K562 (cell line): Measurements from ENCODE around the gene OPN5. TPM values are rescaled to one million over a fixed set of nuclear protein-coding genes. Genes with fewer than 3 reads are reported as not detected.

Source experiments
- ATAC-seq: fragments of 200-7000 bp; cut with Tn5 transposase; 3 replicates; pipeline ENCODE4 v1.9.1; 2020; ENCODE audit warnings: moderate library complexity
- BruUV-seq: library from RNA; stranded (reverse); fragments of 400-500 nt; replicated peaks from 2 replicates; lab custom pipeline; 2021; lab: Mats Ljungman, UMichigan
- CTCF ChIA-PET: fragments of 300-600 bp; formaldehyde crosslinking; extraction: SDS; loops from one replicate; lab custom pipeline; 2021; ENCODE audit warnings: low intra/inter-chr PET ratio; lab: Yijun Ruan, JAX
- POLR2A ChIA-PET: fragments of 300-600, 350-650 bp; sonication (Branson Sonifier 250); formaldehyde crosslinking; extraction: SDS; loops from one replicate; lab custom pipeline; 2021; ENCODE audit warnings: antibody characterized with exemption, inconsistent platforms; lab: Yijun Ruan, JAX
- DNase-seq, 4 experiments: peaks; one replicate each; pipeline versions ENCODE4 v3.0.0 to v3.0.0-alpha.2; 2011 to 2018; ENCODE audit warnings: low spot score in 3 of 4, mixed read lengths in 3 of 4; ENCODE audit errors: extremely low read depth in 1 of 4
- FAIRE-seq: peaks from 2 replicates; lab custom pipeline; 2011; peaks lifted over from hg19 to GRCh38; lab: Jason Lieb, UNC
- H2AFZ ChIP-seq: 2 replicates; pipeline ENCODE4 v1.6.0; 2011; ENCODE audit warnings: low read depth, low read length, control low read depth, inconsistent platforms
- H3K27ac ChIP-seq: fragments of 200-600 bp; 3 replicates; pipeline ENCODE4 v1.8.0; 2011; ENCODE audit warnings: low read depth, mild to moderate bottlenecking, control low read depth, inconsistent platforms, low read length, moderate library complexity, mixed read lengths; ENCODE audit errors: extremely low read depth
- H3K27me3 ChIP-seq, 2 experiments: fragments of 300-600 bp in 1 of 2; 2 replicates in 1 of 2; 3 replicates in 1 of 2; pipeline versions ENCODE4 v1.6.0 to v1.8.0; 2011; ENCODE audit warnings: inconsistent platforms in 2 of 2, low read length in 2 of 2, mild to moderate bottlenecking in 1 of 2, mixed read lengths in 1 of 2, moderate library complexity in 1 of 2; ENCODE audit not compliant: control insufficient read depth in 2 of 2, insufficient read depth in 2 of 2
- H3K36me3 ChIP-seq: fragments of 300-600 bp; 3 replicates; pipeline ENCODE4 v1.8.0; 2011; ENCODE audit warnings: mild to moderate bottlenecking, low read length, inconsistent platforms; ENCODE audit not compliant: control insufficient read depth, insufficient read depth
- H3K4me1 ChIP-seq, 2 experiments: fragments of 200-600 bp in 1 of 2; replicated peaks in 1 of 2; 2 replicates in 1 of 2; 3 replicates in 1 of 2; pipeline versions ENCODE4 v1.5.1 to v1.8.0; 2011; ENCODE audit warnings: inconsistent platforms in 2 of 2, low read length in 2 of 2, mild to moderate bottlenecking in 1 of 2, mixed read lengths in 1 of 2, moderate library complexity in 1 of 2; ENCODE audit not compliant: control insufficient read depth in 2 of 2, insufficient read depth in 2 of 2
- H3K4me2 ChIP-seq: 2 replicates; pipeline ENCODE4 v1.6.1; 2011; ENCODE audit warnings: low read length, control low read depth, inconsistent platforms, mixed read lengths; ENCODE audit not compliant: insufficient read depth
- H3K4me3 ChIP-seq: fragments of 200-600 bp; sonication (generic), shearing (Covaris generic); 2 replicates; pipeline ENCODE4 v1.5.1; 2016; ENCODE audit warnings: control low read depth, inconsistent platforms
- H3K79me2 ChIP-seq: fragments of 200-600 bp; 3 replicates; pipeline ENCODE4 v1.8.0; 2011; ENCODE audit warnings: low read length, inconsistent platforms; ENCODE audit not compliant: control insufficient read depth, insufficient read depth
- H3K9ac ChIP-seq, 2 experiments: 2 replicates each; pipeline versions ENCODE4 v1.6.0 to v1.6.1; 2011; ENCODE audit warnings: low read depth in 2 of 2, low read length in 2 of 2, control low read depth in 1 of 2, inconsistent platforms in 1 of 2, mild to moderate bottlenecking in 1 of 2, mixed read lengths in 1 of 2; ENCODE audit not compliant: insufficient read depth in 1 of 2
- H3K9me1 ChIP-seq: one replicate; pipeline ENCODE4 v1.6.0; 2011; ENCODE audit warnings: inconsistent platforms, mild to moderate bottlenecking, low read length, moderate library complexity; ENCODE audit not compliant: control insufficient read depth, insufficient read depth
- H3K9me3 ChIP-seq: replicated peaks from 2 replicates; pipeline ENCODE4 v1.5.1; 2011; ENCODE audit warnings: low read depth, low read length, inconsistent platforms; ENCODE audit not compliant: control insufficient read depth, insufficient read depth
- H4K20me1 ChIP-seq: replicated peaks from 2 replicates; pipeline ENCODE4 v1.6.1; 2011; ENCODE audit warnings: low read length, inconsistent platforms, mixed read lengths; ENCODE audit not compliant: control insufficient read depth, insufficient read depth
- BRF2 ChIP-seq: IDR thresholded peaks from 3 replicates; pipeline ENCODE4 v1.6.1; 2011; ENCODE audit warnings: borderline replicate concordance, mild to moderate bottlenecking; ENCODE audit not compliant: insufficient read length, insufficient read depth
- CBX2 ChIP-seq: fragments of 200-600 bp; sonication (generic); IDR thresholded peaks from one replicate; pipeline ENCODE4 v1.6.1; 2012; ENCODE audit warnings: mild to moderate bottlenecking, low read length, inconsistent platforms; ENCODE audit not compliant: insufficient read depth, poor library complexity, severe bottlenecking
- MTA2 ChIP-seq: fragments of 450-650 bp; IDR thresholded peaks from 2 replicates; pipeline ENCODE4 v1.6.1; 2016; ENCODE audit warnings: low read depth
- NFIC ChIP-seq: fragments of 450-650 bp; IDR thresholded peaks from 2 replicates; pipeline ENCODE4 v1.6.1; 2017; ENCODE audit warnings: mild to moderate bottlenecking, inconsistent platforms
- PHB2 ChIP-seq: fragments of 450-650 bp; IDR thresholded peaks from 2 replicates; pipeline ENCODE4 v1.6.1; 2017; ENCODE audit warnings: low read depth
- SPI1 ChIP-seq: IDR thresholded peaks from 2 replicates; pipeline ENCODE4 v1.6.1; 2011; ENCODE audit warnings: low read depth, low read length, control low read depth, borderline replicate concordance
- ZNF253 ChIP-seq: fragments of 250-450 bp; sonication (Bioruptor Pico); conservative IDR thresholded peaks from 2 replicates; pipeline ENCODE4 v1.6.1; 2021; ENCODE audit warnings: mild to moderate bottlenecking
- ZNF79 ChIP-seq: fragments of 250-450 bp; sonication (Bioruptor Pico); IDR thresholded peaks from 2 replicates; pipeline ENCODE4 v1.4.0; 2020; ENCODE audit warnings: low read depth, mild to moderate bottlenecking, moderate library complexity
- WGBS: fragments of 100-300 bp; shearing (Covaris generic); methylation state at CpG from one replicate; pipeline ENCODE4 v1.1.6; 2016; ENCODE audit warnings: low coverage, mixed read lengths; ENCODE audit not compliant: insufficient coverage; ENCODE audit errors: missing lambda C conversion rate; 5-methylcytosine and 5-hydroxymethylcytosine counted together
- in situ Hi-C: fragments of 300-500 bp; cut with MboI; formaldehyde crosslinking; loops from 4 replicates; pipeline ENCODE4 v1.15.0; 2018; ENCODE audit warnings: inconsistent platforms, mixed read lengths
- intact Hi-C: fragments of 100-400 bp; cut with micrococcal nuclease; formaldehyde crosslinking; loops from 2 replicates; pipeline ENCODE4 v1.14.2; 2022
- polyA plus RNA-seq, 8 experiments: library from polyadenylated mRNA; depleted of rRNA in 4 of 8; stranded (reverse) in 5 of 8; unstranded in 3 of 8; fragments of >200 nt; fragmentation: Nextera tagmentation in 2 of 8; fragmentation: Illumina TruSeq in 1 of 8; extraction: Ambion mirVana in 2 of 8; extraction: Trizol in 1 of 8; gene quantifications; 2 replicates each; pipeline versions ENCODE4 v1.2.1 to v1.2.3, GENCODE V29; 2011 to 2014; ENCODE audit warnings: inconsistent platforms in 1 of 8, missing spikeins in 1 of 8
- total RNA-seq, 7 experiments: library from RNA; depleted of rRNA in 6 of 7; stranded (reverse); fragments of >200 nt in 6 of 7; fragmentation: Illumina TruSeq in 2 of 7; extraction: Trizol in 2 of 7; gene quantifications; 2 replicates each; pipeline versions ENCODE4 v1.2.1 to v1.2.3, GENCODE V29; 2011 to 2021; ENCODE audit warnings: low replicate concordance in 1 of 7
- TF ChIP-seq, protein P1 (sequence below): sonication (generic); formaldehyde crosslinking; IDR thresholded peaks from 2 replicates; pipeline ENCODE4 v1.8.0; 2022; ENCODE audit warnings: mild to moderate bottlenecking, missing genetic modification reagents

Gene OPN5
- total and polyA plus RNA-seq, 9 of the 15 experiments (the other 6 are each of a cell fraction or from before 2014, with no cell fraction given), result not detected

DNA sequence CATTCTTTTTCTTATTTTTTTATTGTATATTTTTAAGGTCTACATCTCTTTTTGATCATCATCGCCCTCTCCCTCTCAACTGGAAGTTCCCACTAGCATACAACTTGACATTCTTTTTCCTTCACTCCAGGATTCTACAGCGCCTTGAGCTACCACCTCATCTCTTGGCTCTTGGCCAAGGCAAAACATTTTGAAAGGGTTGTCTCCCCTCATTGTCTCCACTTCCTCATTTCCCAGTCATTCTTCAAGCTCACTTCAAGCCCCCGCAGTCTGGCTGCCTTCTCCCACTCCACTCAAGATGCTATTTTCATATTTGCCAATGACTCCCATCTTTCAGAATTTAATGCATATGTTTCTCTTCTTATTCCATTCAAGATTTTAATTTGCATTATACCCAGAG, 63.0 kb downstream of the OPN5 start:
- no peak overlapping the region for H3K4me2 ChIP-seq
- CTCF ChIA-PET, result no interaction called here
- no peak overlapping the region for H3K9ac ChIP-seq
- in situ Hi-C loops (no loop called here), intact Hi-C loops (no loop called here)
- no peak overlapping the region for H2AFZ ChIP-seq
- no peaks in the 10 kb centered on the region for H4K20me1 ChIP-seq
- BruUV-seq, result no TSS peak
- no peak overlapping the region for H3K4me3 ChIP-seq
- ATAC-seq, result no peak
- no peaks in the 10 kb centered on the region for H3K9me1 ChIP-seq
- H3K36me3 ChIP-seq, result no peaks in the 10 kb centered on the region
- POLR2A ChIA-PET, result no interaction called here
- H3K27me3 ChIP-seq, result no peaks in the 10 kb centered on the region
- H3K27ac ChIP-seq, result no peak overlapping the region
- no peaks in the 10 kb centered on the region for H3K79me2 ChIP-seq
- no peak for DNase-seq
- FAIRE-seq, result no peak
- no peaks in the 10 kb centered on the region for H3K4me1 ChIP-seq
- TF ChIP-seq NFIC, result peak; percentile 47; the same call in 1 of the 2 replicates
- TF ChIP-seq CBX2, result no peak
- TF ChIP-seq ZNF79 (CRISPR knock-in tag), result no peak
- TF ChIP-seq MTA2, result no peak
- TF ChIP-seq SPI1, result peak; percentile 67; the same call in 1 of the 2 replicates
- TF ChIP-seq, all 486 proteins: peak for 2
- no peaks in the 10 kb centered on the region for H3K9me3 ChIP-seq
- 0% methylated on average over 3 of the region's 3 CpGs for WGBS

DNA sequence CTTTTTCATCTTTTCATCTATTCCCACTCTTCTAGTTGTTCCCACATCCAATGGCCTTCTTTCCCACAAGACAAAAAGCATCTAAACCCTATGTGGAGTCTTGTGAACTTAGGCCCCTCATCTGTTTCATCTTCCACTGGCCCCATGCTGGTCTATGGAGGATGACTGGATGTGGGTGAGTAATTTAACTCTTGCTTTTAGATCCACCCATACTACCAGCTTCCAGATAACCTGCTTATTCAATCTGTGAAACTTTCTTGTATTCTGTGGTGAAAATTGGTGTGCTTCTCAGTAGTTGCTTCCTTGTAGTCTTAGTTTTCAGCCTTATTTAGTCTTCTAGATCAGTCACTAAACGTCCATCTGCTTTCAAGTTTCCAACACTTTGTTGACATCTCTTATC, 64.9 kb downstream of the OPN5 start:
- no TSS peak for BruUV-seq

More for the DNA sequence above, 64.9 kb downstream of the OPN5 start:
- ATAC-seq (no peak), DNase-seq (no peak), FAIRE-seq (no peak)
- Histone ChIP-seq H3K9ac (no peak overlapping the region), H3K9me1 (no peaks in the 10 kb centered on the region), H3K79me2 (no peaks in the 10 kb centered on the region), H3K4me1 (no peaks in the 10 kb centered on the region), H3K27ac (no peak overlapping the region), H3K9me3 (no peaks in the 10 kb centered on the region), H3K36me3 (no peaks in the 10 kb centered on the region), H2AFZ (no peak overlapping the region), H3K4me2 (no peak overlapping the region), H3K27me3 (no peaks in the 10 kb centered on the region), H4K20me1 (no peaks in the 10 kb centered on the region), H3K4me3 (no peak overlapping the region)
- in situ Hi-C loops, result no loop called here
- intact Hi-C loops, result no loop called here
- POLR2A ChIA-PET, result no interaction called here
- 0% methylated on average over 1 of the region's 1 CpG for WGBS
- TF ChIP-seq BRF2 (no peak), PHB2 (no peak), ZNF253 (CRISPR knock-in tag) (no peak)
- TF ChIP-seq, protein P1, sequence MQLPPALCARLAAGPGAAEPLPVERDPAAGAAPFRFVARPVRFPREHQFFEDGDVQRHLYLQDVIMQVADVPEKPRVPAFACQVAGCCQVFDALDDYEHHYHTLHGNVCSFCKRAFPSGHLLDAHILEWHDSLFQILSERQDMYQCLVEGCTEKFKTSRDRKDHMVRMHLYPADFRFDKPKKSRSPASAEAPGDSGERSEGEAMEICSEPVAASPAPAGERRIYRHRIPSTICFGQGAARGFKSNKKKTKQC (CRISPR knock-in tag), result no peak
- CTCF ChIA-PET, result no interaction called here
